IPS DF 6.9 (cell line): ENCODE measurements around the gene PCDHGB4.
"Not testable (repeated sequence)": the region's sequence is repeated elsewhere in the genome, so short reads cannot be mapped to it uniquely, and the experiment has no call there.

Experiments used
- DNase-seq: peaks from one replicate; pipeline ENCODE4 v3.0.0-alpha.2; 2013; ENCODE audit warnings: low read depth, low spot score
- H3K27ac ChIP-seq: one replicate; pipeline ENCODE4 v1.5.1; 2013; ENCODE audit warnings: low read length, control low read depth
- H3K27me3 ChIP-seq: 2 replicates; pipeline ENCODE4 v1.6.1; 2013; ENCODE audit warnings: mild to moderate bottlenecking, low read length; ENCODE audit not compliant: control insufficient read depth, insufficient read depth
- H3K36me3 ChIP-seq: 2 replicates; pipeline ENCODE4 v1.6.1; 2013; ENCODE audit warnings: low read length; ENCODE audit not compliant: control insufficient read depth, insufficient read depth
- H3K4me1 ChIP-seq: 2 replicates; pipeline ENCODE4 v1.6.1; 2013; ENCODE audit warnings: low read length; ENCODE audit not compliant: control insufficient read depth, insufficient read depth
- H3K4me3 ChIP-seq: 2 replicates; pipeline ENCODE4 v1.5.1; 2013; ENCODE audit warnings: mild to moderate bottlenecking, low read length
- H3K9me3 ChIP-seq: 2 replicates; pipeline ENCODE4 v1.6.1; 2013; ENCODE audit warnings: low read length, inconsistent platforms; ENCODE audit not compliant: control insufficient read depth, insufficient read depth
- WGBS: extraction: QIAGEN DNeasy Blood & Tissue Kit; methylation state at CpG from one replicate; pipeline ENCODE4 v1.1.7; 2013; ENCODE audit warnings: mixed read lengths, missing lambda C conversion rate; ENCODE audit not compliant: insufficient read length, insufficient coverage; 5-methylcytosine and 5-hydroxymethylcytosine counted together

PCDHGB4 gene

DNA sequence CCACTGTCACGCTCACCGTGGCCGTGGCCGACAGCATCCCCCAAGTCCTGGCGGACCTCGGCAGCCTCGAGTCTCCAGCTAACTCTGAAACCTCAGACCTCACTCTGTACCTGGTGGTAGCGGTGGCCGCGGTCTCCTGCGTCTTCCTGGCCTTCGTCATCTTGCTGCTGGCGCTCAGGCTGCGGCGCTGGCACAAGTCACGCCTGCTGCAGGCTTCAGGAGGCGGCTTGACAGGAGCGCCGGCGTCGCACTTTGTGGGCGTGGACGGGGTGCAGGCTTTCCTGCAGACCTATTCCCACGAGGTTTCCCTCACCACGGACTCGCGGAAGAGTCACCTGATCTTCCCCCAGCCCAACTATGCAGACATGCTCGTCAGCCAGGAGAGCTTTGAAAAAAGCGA, 45.2 kb downstream of the PCDHGB4 start:
- H3K27me3 ChIP-seq, DNase-seq, H3K9me3 ChIP-seq, H3K4me1 ChIP-seq, H3K36me3 ChIP-seq, H3K27ac ChIP-seq, H3K4me3 ChIP-seq: not testable (repeated sequence)
- WGBS: no CpG with 5 or more reads among the region's 29 CpGs

DNA sequence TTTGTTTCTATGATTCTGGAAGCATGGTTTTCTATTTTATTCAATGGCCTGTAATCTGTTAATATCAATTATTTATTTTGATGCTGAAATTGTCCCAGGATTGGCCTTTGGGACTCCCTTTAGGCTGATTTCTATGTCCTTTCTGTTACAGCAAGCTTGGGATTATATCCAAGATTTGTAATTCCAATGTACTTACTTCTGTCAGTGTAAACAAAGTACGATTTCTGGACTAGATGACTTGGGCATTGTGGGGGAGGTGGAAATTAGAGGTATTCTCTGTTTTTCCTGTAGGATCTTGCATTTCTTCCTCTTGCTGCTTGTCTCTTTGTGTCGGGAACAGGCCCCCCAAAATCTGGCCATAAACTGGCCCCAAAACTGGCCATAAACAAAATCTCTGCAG, 46.5 kb downstream of the PCDHGB4 start:
- Histone ChIP-seq H3K36me3 (0 out of 2 replicates have a peak, but pooled peaks cover 3% of the 10 kb centered on the region), H3K27me3 (no peaks in the 10 kb centered on the region), H3K9me3 (no peaks in the 10 kb centered on the region), H3K4me3 (no peak overlapping the region), H3K27ac (no peak overlapping the region), H3K4me1 (no peaks in the 10 kb centered on the region)
- no peak for DNase-seq
- no CpG with 5 or more reads among the region's 2 CpGs for WGBS

DNA sequence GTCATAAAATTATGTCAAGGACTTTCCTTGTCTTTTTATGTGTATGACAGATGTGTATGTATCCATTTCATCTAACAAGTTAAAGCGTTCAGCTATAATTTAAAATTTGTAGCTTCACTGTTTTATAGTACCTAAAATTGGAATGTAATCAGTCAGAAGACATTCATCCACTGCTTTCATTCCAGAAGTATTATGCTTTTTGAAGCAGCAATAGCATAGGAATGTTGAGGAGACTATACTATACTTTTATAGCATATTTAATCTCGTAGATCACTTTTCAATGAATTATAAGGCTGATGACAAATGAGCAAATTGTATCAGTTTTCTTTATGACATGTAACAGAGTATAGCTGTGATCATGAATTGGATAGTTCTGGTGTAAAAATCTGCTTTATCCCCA, 49.7 kb downstream of the PCDHGB4 start:
- Histone ChIP-seq H3K27ac (no peak overlapping the region), H3K27me3 (no peaks in the 10 kb centered on the region), H3K4me1 (peaks cover 1% of the 10 kb centered on the region; the same call in 1 of the 2 replicates), H3K36me3 (no peaks in the 10 kb centered on the region; the same call in 1 of the 2 replicates), H3K4me3 (no peak overlapping the region), H3K9me3 (no peaks in the 10 kb centered on the region)
- DNase-seq: no peak
- WGBS: no CpG with 5 or more reads among the region's 2 CpGs

- Histone ChIP-seq H3K36me3 (no peaks in the 10 kb centered on the region; the same call in 1 of the 2 replicates), H3K27ac (no peak overlapping the region), H3K9me3 (no peaks in the 10 kb centered on the region), H3K4me3 (no peak overlapping the region), H3K27me3 (no peaks in the 10 kb centered on the region), H3K4me1 (peaks cover 1% of the 10 kb centered on the region; the same call in 1 of the 2 replicates)
- no CpG with 5 or more reads among the region's 10 CpGs for WGBS
- DNase-seq: no peak
These were observed 52.1 kb downstream of the PCDHGB4 start for GRCh38 chr5:141439411-141440141.
